H9 (cell line): ENCODE measurements around the gene PLIN3. TPM values are rescaled to one million over a fixed set of nuclear protein-coding genes. Genes with fewer than 3 reads are reported as not detected.
A peak's percentile ranks its signal among the peaks of the same experiment; 100 is the strongest.

Source experiments
- DNase-seq: peaks from one replicate; pipeline ENCODE4 v3.0.0-alpha.2; 2017
- H2AFZ ChIP-seq: one replicate; pipeline ENCODE4 v1.6.1; 2013; ENCODE audit warnings: mild to moderate bottlenecking, low read length, control low read depth, moderate library complexity
- H2AK5ac ChIP-seq: 2 replicates; pipeline ENCODE4 v1.6.1; 2013; ENCODE audit warnings: low read length, control low read depth, mixed read lengths; ENCODE audit not compliant: insufficient read length
- H2BK120ac ChIP-seq: one replicate; pipeline ENCODE4 v1.6.1; 2013; ENCODE audit warnings: low read depth, mild to moderate bottlenecking, low read length, control low read depth, inconsistent platforms; ENCODE audit not compliant: poor library complexity, severe bottlenecking
- H2BK12ac ChIP-seq: 2 replicates; pipeline ENCODE4 v1.6.1; 2013; ENCODE audit warnings: low read length, control low read depth, mixed read lengths, low read depth; ENCODE audit not compliant: insufficient read length
- H2BK15ac ChIP-seq: 2 replicates; pipeline ENCODE4 v1.6.1; 2013; ENCODE audit warnings: low read depth, low read length, control low read depth
- H2BK20ac ChIP-seq: one replicate; pipeline ENCODE4 v1.6.1; 2013; ENCODE audit warnings: low read depth, mild to moderate bottlenecking, low read length, control low read depth, inconsistent platforms; ENCODE audit not compliant: poor library complexity, severe bottlenecking
- H2BK5ac ChIP-seq: 2 replicates; pipeline ENCODE4 v1.6.1; 2013; ENCODE audit warnings: low read length, control low read depth, mixed read lengths; ENCODE audit not compliant: insufficient read length
- H3K14ac ChIP-seq: 2 replicates; pipeline ENCODE4 v1.6.1; 2013; ENCODE audit warnings: low read length, control low read depth; ENCODE audit not compliant: insufficient read depth
- H3K18ac ChIP-seq: 2 replicates; pipeline ENCODE4 v1.6.1; 2013; ENCODE audit warnings: low read depth, mild to moderate bottlenecking, mixed read lengths, low read length, control low read depth; ENCODE audit not compliant: insufficient read length
- H3K23ac ChIP-seq: 2 replicates; pipeline ENCODE4 v1.6.1; 2013; ENCODE audit warnings: low read length, control low read depth, mixed read lengths, low read depth; ENCODE audit not compliant: insufficient read length
- H3K23me2 ChIP-seq: 2 replicates; pipeline ENCODE4 v1.6.1; 2013; ENCODE audit warnings: low read depth, mild to moderate bottlenecking, mixed read lengths, low read length, control low read depth; ENCODE audit not compliant: insufficient read length, poor library complexity, severe bottlenecking
- H3K27ac ChIP-seq: 2 replicates; pipeline ENCODE4 v1.5.1; 2013; ENCODE audit warnings: low read length, control low read depth, mixed read lengths, low read depth; ENCODE audit not compliant: insufficient read length
- H3K27me3 ChIP-seq: 2 replicates; pipeline ENCODE4 v1.6.1; 2013; ENCODE audit warnings: low read length, control low read depth, inconsistent platforms; ENCODE audit not compliant: insufficient read depth
- H3K4ac ChIP-seq: 2 replicates; pipeline ENCODE4 v1.6.1; 2013; ENCODE audit warnings: low read depth, mild to moderate bottlenecking, control low read depth, inconsistent platforms, low read length, moderate library complexity
- H3K4me1 ChIP-seq: 2 replicates; pipeline ENCODE4 v1.6.1; 2013; ENCODE audit warnings: low read length, control low read depth, inconsistent platforms; ENCODE audit not compliant: insufficient read depth
- H3K4me2 ChIP-seq: 2 replicates; pipeline ENCODE4 v1.6.1; 2013; ENCODE audit warnings: low read length, control low read depth, mixed read lengths; ENCODE audit not compliant: insufficient read length, insufficient read depth
- H3K56ac ChIP-seq: 2 replicates; pipeline ENCODE4 v1.6.1; 2013; ENCODE audit warnings: low read depth, mild to moderate bottlenecking, mixed read lengths, low read length, control low read depth; ENCODE audit not compliant: insufficient read length
- H3K79me1 ChIP-seq: 2 replicates; pipeline ENCODE4 v1.6.1; 2013; ENCODE audit warnings: low read depth, mild to moderate bottlenecking, moderate library complexity, low read length, control low read depth, inconsistent platforms; ENCODE audit not compliant: insufficient read depth, poor library complexity, severe bottlenecking
- H3K79me2 ChIP-seq: 2 replicates; pipeline ENCODE4 v1.6.1; 2013; ENCODE audit warnings: low read length, control low read depth, inconsistent platforms; ENCODE audit not compliant: insufficient read depth
- H3K9ac ChIP-seq: 2 replicates; pipeline ENCODE4 v1.6.1; 2013; ENCODE audit warnings: low read length, control low read depth, mixed read lengths; ENCODE audit not compliant: insufficient read length; ENCODE audit errors: extremely low read depth
- H3K9me3 ChIP-seq: one replicate; pipeline ENCODE4 v1.6.1; 2013; ENCODE audit warnings: low read depth, low read length, inconsistent platforms; ENCODE audit not compliant: control insufficient read depth
- H3T11ph ChIP-seq: one replicate; pipeline ENCODE4 v1.6.1; 2013; ENCODE audit warnings: mild to moderate bottlenecking, low read length, control low read depth, inconsistent platforms
- H4K20me1 ChIP-seq: one replicate; pipeline ENCODE4 v1.6.1; 2013; ENCODE audit not compliant: control insufficient read depth, insufficient read length, insufficient read depth
- H4K5ac ChIP-seq: 2 replicates; pipeline ENCODE4 v1.6.1; 2013; ENCODE audit warnings: low read depth, mild to moderate bottlenecking, mixed read lengths, low read length, control low read depth; ENCODE audit not compliant: insufficient read length
- H4K8ac ChIP-seq: replicated peaks from 2 replicates; pipeline ENCODE4 v1.6.1; 2013; ENCODE audit warnings: low read length, control low read depth, mixed read lengths, low read depth; ENCODE audit not compliant: insufficient read length
- H4K91ac ChIP-seq: 2 replicates; pipeline ENCODE4 v1.6.1; 2013; ENCODE audit warnings: low read depth, mild to moderate bottlenecking, moderate library complexity, mixed read lengths, low read length, control low read depth; ENCODE audit not compliant: insufficient read length
- H3K27ac Mint-ChIP-seq, 3 experiments: 2 replicates in 2 of 3; 3 replicates in 1 of 3; pipeline ENCODE4 v1.8.0; 2020 to 2021; ENCODE audit warnings: mixed read lengths in 3 of 3, mild to moderate bottlenecking in 1 of 3, moderate library complexity in 1 of 3
- H3K27me3 Mint-ChIP-seq: 2 replicates; pipeline ENCODE4 v1.8.0; 2021; ENCODE audit warnings: low read depth, mild to moderate bottlenecking, moderate library complexity, mixed read lengths
- H3K36me3 Mint-ChIP-seq, 3 experiments: 2 replicates in 2 of 3; 3 replicates in 1 of 3; pipeline ENCODE4 v1.8.0; 2020 to 2021; ENCODE audit warnings: low read depth in 3 of 3, mixed read lengths in 3 of 3; ENCODE audit not compliant: insufficient read depth in 1 of 3
- H3K4me1 Mint-ChIP-seq, 2 experiments: 2 replicates each; pipeline ENCODE4 v1.8.0; 2020; ENCODE audit warnings: mixed read lengths in 2 of 2
- H3K4me3 Mint-ChIP-seq, 2 experiments: 2 replicates in 1 of 2; 3 replicates in 1 of 2; pipeline ENCODE4 v1.8.0; 2020 to 2021; ENCODE audit warnings: mild to moderate bottlenecking in 2 of 2, mixed read lengths in 2 of 2, moderate library complexity in 1 of 2
- H3K9me3 Mint-ChIP-seq, 2 experiments: 2 replicates in 1 of 2; 3 replicates in 1 of 2; pipeline ENCODE4 v1.8.0; 2020; ENCODE audit warnings: mild to moderate bottlenecking in 2 of 2, mixed read lengths in 2 of 2, moderate library complexity in 1 of 2
- CTCF ChIP-seq: fragments of 200-600 bp; sonication (generic); conservative IDR thresholded peaks from 3 replicates; pipeline ENCODE4 v1.8.0; 2021; ENCODE audit warnings: antibody characterized with exemption, mild to moderate bottlenecking
- WGBS: extraction: QIAGEN DNeasy Blood & Tissue Kit; methylation state at CpG from one replicate; pipeline ENCODE4 v1.1.7; 2013; ENCODE audit warnings: missing lambda C conversion rate, low lambda C conversion rate, mixed read lengths; ENCODE audit not compliant: insufficient read length; ENCODE audit errors: extremely low coverage; 5-methylcytosine and 5-hydroxymethylcytosine counted together
- total RNA-seq: library from RNA; stranded (reverse); gene quantifications from 2 replicates; pipeline ENCODE4 v1.2.1, GENCODE V29; 2021

Gene PLIN3
- total RNA-seq, 1 experiment from 2014 or later = 61.8 TPM

DNA sequence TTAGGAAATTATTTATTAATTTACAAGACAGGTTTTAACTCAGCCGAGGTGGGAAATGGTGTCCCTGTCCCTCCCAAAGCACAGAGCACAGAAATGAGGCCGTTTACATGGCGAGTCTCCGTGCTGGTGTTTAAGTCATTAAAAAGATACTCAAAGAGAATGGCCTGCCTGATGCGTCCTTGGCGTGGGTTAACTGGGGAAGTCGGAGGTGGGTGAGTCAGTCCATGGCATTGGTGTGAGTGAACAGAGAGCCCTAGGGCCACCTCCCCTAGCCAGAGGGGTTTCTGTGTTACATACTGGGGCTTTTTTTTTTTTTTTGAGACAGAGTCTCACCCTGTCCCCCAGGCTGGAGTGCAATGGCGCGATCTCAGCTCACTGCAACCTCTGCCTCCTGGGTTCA is 72.1 kb downstream of the PLIN3 start:
- TF ChIP-seq CTCF = no peak
- no peak overlapping the region for H2BK20ac ChIP-seq
- H3K23ac ChIP-seq = no peak overlapping the region
- no peaks in the 10 kb centered on the region for H3K23me2 ChIP-seq
- no peak overlapping the region for H2BK12ac ChIP-seq
- H3K79me2 ChIP-seq = peaks cover 2% of the 10 kb centered on the region; the same call in 1 of the 2 replicates
- no peak overlapping the region for H2BK120ac ChIP-seq
- H3K79me1 ChIP-seq = no peaks in the 10 kb centered on the region
- H3K4me1 Mint-ChIP-seq = peaks cover 2 to 12% of the 10 kb centered on the region in 2 experiments; a peak in 3 of 4 replicates
- H3K27ac ChIP-seq = no peak overlapping the region
- H3K9me3 ChIP-seq = no peaks in the 10 kb centered on the region
- H3K9me3 Mint-ChIP-seq = no peaks in the 10 kb centered on the region
- H3T11ph ChIP-seq = no peak overlapping the region
- no peak overlapping the region for H3K56ac ChIP-seq
- H2BK5ac ChIP-seq = no peak overlapping the region
- no peak overlapping the region for H2AK5ac ChIP-seq
- no peak for DNase-seq
- no peak overlapping the region for H2BK15ac ChIP-seq
- no peak overlapping the region for H3K18ac ChIP-seq
- H3K4me3 Mint-ChIP-seq = no peak overlapping the region
- H3K14ac ChIP-seq = no peak overlapping the region
- no peaks in the 10 kb centered on the region for H3K27me3 Mint-ChIP-seq
- H3K4me2 ChIP-seq = no peak overlapping the region
- H3K9ac ChIP-seq = no peak overlapping the region
- no peaks in the 10 kb centered on the region for H4K20me1 ChIP-seq
- WGBS = no CpG with 5 or more reads among the region's 9 CpGs
- no peaks in the 10 kb centered on the region for H3K27me3 ChIP-seq
- no peak overlapping the region for H4K5ac ChIP-seq
- H2AFZ ChIP-seq = no peak overlapping the region
- peak overlapping the region in 1 of 3 experiments; percentile 81; a peak in 1 of 7 replicates for H3K27ac Mint-ChIP-seq
- H3K36me3 Mint-ChIP-seq = peaks cover 11 to 54% (median 47%) of the 10 kb centered on the region in 3 experiments; a peak in 6 of 7 replicates
- H3K4me1 ChIP-seq = no peaks in the 10 kb centered on the region
- H4K91ac ChIP-seq = no peak overlapping the region
- no peak overlapping the region for H4K8ac ChIP-seq
- no peak overlapping the region for H3K4ac ChIP-seq
